K562 (cell line): ENCODE data around the gene TRIOBP. TPM values are rescaled to one million over a fixed set of nuclear protein-coding genes. Genes with fewer than 3 reads are reported as not detected.

Experiments used
- ATF7 ChIP-seq: fragments of 450-650 bp; IDR thresholded peaks from 2 replicates; pipeline ENCODE4 v1.7.1; 2014; ENCODE audit warnings: mild to moderate bottlenecking, moderate library complexity
- BRD9 ChIP-seq: fragments of 450-650 bp; IDR thresholded peaks from 2 replicates; pipeline ENCODE4 v1.6.1; 2018; ENCODE audit warnings: low read depth; ENCODE audit not compliant: partially characterized antibody
- CBX8 ChIP-seq: fragments of 200-600 bp; sonication (generic); IDR thresholded peaks from 2 replicates; pipeline ENCODE4 v1.6.1; 2012; ENCODE audit warnings: borderline replicate concordance, mixed run types, low read depth, mild to moderate bottlenecking, moderate library complexity, mixed read lengths, low read length, control low read depth, inconsistent platforms; ENCODE audit not compliant: poor library complexity, severe bottlenecking; ENCODE audit errors: extremely low read depth
- DNMT1 ChIP-seq: fragments of 450-650 bp; IDR thresholded peaks from 2 replicates; pipeline ENCODE4 v1.6.1; 2016; ENCODE audit warnings: antibody characterized with exemption, mild to moderate bottlenecking
- ESRRB ChIP-seq: fragments of 250-450 bp; sonication (Bioruptor Pico); IDR thresholded peaks from 2 replicates; pipeline ENCODE4 v1.5.0; 2020; ENCODE audit warnings: mild to moderate bottlenecking, moderate library complexity, borderline replicate concordance
- GTF2A2 ChIP-seq: IDR thresholded peaks from 2 replicates; pipeline ENCODE4 v1.6.1; 2016; ENCODE audit warnings: mild to moderate bottlenecking, missing genetic modification characterization, missing compliant biosample characterization
- HDAC8 ChIP-seq: fragments of 450-650 bp; IDR thresholded peaks from 2 replicates; pipeline ENCODE4 v1.6.1; 2016; ENCODE audit warnings: mild to moderate bottlenecking, missing genetic modification characterization, moderate library complexity, missing compliant biosample characterization
- HNRNPUL1 ChIP-seq: fragments of 200-400 bp; formaldehyde crosslinking; IDR thresholded peaks from 2 replicates; pipeline ENCODE4 v1.6.1; 2017; ENCODE audit warnings: low read length
- JUNB ChIP-seq: fragments of 450-650 bp; formaldehyde crosslinking; conservative IDR thresholded peaks from 2 replicates; pipeline ENCODE4 v1.4.0; 2020; ENCODE audit warnings: mild to moderate bottlenecking
- MAZ ChIP-seq, 2 experiments: fragments of 450-650 bp in 1 of 2; sonication (generic) in 1 of 2; formaldehyde crosslinking; IDR thresholded peaks in 1 of 2; conservative IDR thresholded peaks in 1 of 2; 2 replicates each; pipeline versions ENCODE4 v1.4.0 to v1.5.0; 2020; ENCODE audit warnings: mild to moderate bottlenecking in 1 of 2, missing genetic modification reagents in 1 of 2
- MECOM ChIP-seq: fragments of 250-450 bp; sonication (Bioruptor Pico); IDR thresholded peaks from 2 replicates; pipeline ENCODE4 v1.8.0; 2022; ENCODE audit warnings: inconsistent platforms
- MEIS2 ChIP-seq: fragments of 450-650 bp; IDR thresholded peaks from 2 replicates; pipeline ENCODE4 v1.6.1; 2014; ENCODE audit warnings: mild to moderate bottlenecking; ENCODE audit not compliant: partially characterized antibody
- POLR2G ChIP-seq: fragments of 200-400 bp; formaldehyde crosslinking; IDR thresholded peaks from 2 replicates; pipeline ENCODE4 v1.6.1; 2017; ENCODE audit warnings: low read depth, mild to moderate bottlenecking, antibody characterized with exemption, low read length, moderate library complexity
- RAD21 ChIP-seq, 2 experiments: fragments of 250-450 bp in 1 of 2; fragments of 450-650 bp in 1 of 2; sonication (Bioruptor Pico) in 1 of 2; formaldehyde crosslinking in 1 of 2; IDR thresholded peaks in 1 of 2; conservative IDR thresholded peaks in 1 of 2; 2 replicates each; pipeline versions ENCODE4 v1.4.0 to v1.8.0; 2020 to 2022; ENCODE audit warnings: mild to moderate bottlenecking in 2 of 2, moderate library complexity in 1 of 2
- RCOR1 ChIP-seq, 2 experiments: IDR thresholded peaks; 2 replicates each; pipeline ENCODE4 v1.6.1; 2012; ENCODE audit warnings: low read depth in 2 of 2, low read length in 2 of 2, borderline replicate concordance in 1 of 2, improper control_type of control experiment in 1 of 2
- SMARCA4 ChIP-seq: fragments of 450-650 bp; IDR thresholded peaks from 2 replicates; pipeline ENCODE4 v1.6.1; 2016
- SMC3 ChIP-seq: conservative IDR thresholded peaks from 2 replicates; pipeline ENCODE4 v1.6.1; 2011; ENCODE audit warnings: low read depth, low read length, improper control_type of control experiment; ENCODE audit not compliant: insufficient read depth
- TAF9B ChIP-seq: fragments of 450-650 bp; IDR thresholded peaks from 2 replicates; pipeline ENCODE4 v1.6.1; 2018; ENCODE audit warnings: mild to moderate bottlenecking; ENCODE audit not compliant: partially characterized antibody
- XRCC3 ChIP-seq: fragments of 450-650 bp; IDR thresholded peaks from 2 replicates; pipeline ENCODE4 v1.6.1; 2017; ENCODE audit warnings: mild to moderate bottlenecking, moderate library complexity
- ZNF23 ChIP-seq: fragments of 250-450 bp; sonication (Bioruptor Pico); IDR thresholded peaks from 2 replicates; pipeline ENCODE4 v1.4.0; 2020; ENCODE audit warnings: mild to moderate bottlenecking
- ZNF3 ChIP-seq: fragments of 250-450 bp; sonication (Bioruptor Pico); IDR thresholded peaks from 2 replicates; pipeline ENCODE4 v1.5.0; 2021; ENCODE audit warnings: mild to moderate bottlenecking, moderate library complexity
- polyA plus RNA-seq, 8 experiments: library from polyadenylated mRNA; depleted of rRNA in 4 of 8; stranded (reverse) in 5 of 8; unstranded in 3 of 8; fragments of >200 nt; fragmentation: Nextera tagmentation in 2 of 8; fragmentation: Illumina TruSeq in 1 of 8; extraction: Ambion mirVana in 2 of 8; extraction: Trizol in 1 of 8; gene quantifications; 2 replicates each; pipeline versions ENCODE4 v1.2.1 to v1.2.3, GENCODE V29; 2011 to 2014; ENCODE audit warnings: inconsistent platforms in 1 of 8, missing spikeins in 1 of 8
- total RNA-seq, 7 experiments: library from RNA; depleted of rRNA in 6 of 7; stranded (reverse); fragments of >200 nt in 6 of 7; fragmentation: Illumina TruSeq in 2 of 7; extraction: Trizol in 2 of 7; gene quantifications; 2 replicates each; pipeline versions ENCODE4 v1.2.1 to v1.2.3, GENCODE V29; 2011 to 2021; ENCODE audit warnings: low replicate concordance in 1 of 7
- TF ChIP-seq, protein P1 (sequence below), 2 experiments: IDR thresholded peaks; 2 replicates each; pipeline ENCODE4 v1.6.1; 2011; ENCODE audit warnings: borderline replicate concordance in 1 of 2, control low read depth in 1 of 2, low read depth in 1 of 2, low read length in 1 of 2, mild to moderate bottlenecking in 1 of 2, mixed read lengths in 1 of 2, moderate library complexity in 1 of 2; ENCODE audit not compliant: insufficient read depth in 1 of 2, insufficient read length in 1 of 2, poor library complexity in 1 of 2, severe bottlenecking in 1 of 2; ENCODE audit errors: extremely low read depth in 1 of 2
- TF ChIP-seq, protein P2 (sequence below): fragments of 250-450 bp; sonication (Bioruptor Pico); IDR thresholded peaks from 2 replicates; pipeline ENCODE4 v1.4.0; 2020; ENCODE audit warnings: borderline replicate concordance
- TF ChIP-seq, protein P3 (sequence below): sonication (generic); IDR thresholded peaks from 2 replicates; pipeline ENCODE4 v1.6.1; 2016

Gene TRIOBP
- total and polyA plus RNA-seq, 9 of the 15 experiments (the other 6 are each of a cell fraction or from before 2014, with no cell fraction given) = 0.24 to 13.8 (median 5.5) TPM

DNA sequence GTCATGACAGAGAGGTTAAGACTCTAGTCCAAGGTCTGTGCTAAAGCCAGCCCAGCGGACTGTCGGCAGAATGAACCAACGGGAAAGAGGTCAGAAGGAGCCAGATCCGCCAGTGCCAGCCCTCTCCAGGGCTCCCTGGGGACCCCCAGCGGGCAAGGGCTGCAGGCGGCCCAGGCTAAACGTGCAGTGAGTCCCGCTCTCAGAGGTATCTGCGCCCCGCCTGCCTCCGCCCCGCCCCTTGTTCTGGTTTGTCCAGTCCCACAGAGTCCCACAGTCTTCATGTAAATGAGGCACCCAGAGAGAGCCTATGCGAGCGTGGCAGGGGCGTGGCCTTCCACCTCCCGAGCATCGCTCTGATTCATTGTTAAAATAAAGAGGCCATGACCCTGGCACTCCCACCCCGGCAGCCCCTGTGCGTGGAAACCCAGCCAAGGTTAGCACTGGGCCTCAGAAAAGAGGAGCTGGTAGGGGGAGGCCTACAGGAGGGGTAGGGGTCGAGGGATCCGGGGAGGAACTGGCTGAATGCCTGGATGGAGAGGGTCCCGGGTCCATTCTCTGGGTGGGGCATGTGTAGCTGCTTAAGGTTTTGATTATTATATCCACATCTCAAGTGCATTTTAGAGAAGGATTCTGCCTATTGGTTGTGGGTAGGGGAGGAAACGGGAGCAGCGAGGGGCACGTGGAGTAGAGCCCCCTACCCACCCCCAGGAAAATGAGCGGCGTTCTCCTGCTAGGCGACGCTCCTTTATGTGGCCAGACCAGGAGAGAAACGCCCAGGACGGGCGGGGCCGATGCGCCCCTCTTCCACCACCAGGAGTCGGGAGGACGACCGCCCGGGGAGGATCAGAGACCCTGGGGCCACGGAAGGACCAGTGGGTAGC is at the start of gene TRIOBP (continued):
- TF ChIP-seq DNMT1 = no peak
- TF ChIP-seq TAF9B = no peak
- no peak for TF ChIP-seq HDAC8 (tag)
- TF ChIP-seq BRD9 = no peak
- TF ChIP-seq ESRRB (CRISPR knock-in tag) = no peak
- peak; percentile 1; the same call in 1 of the 2 replicates for TF ChIP-seq POLR2G
- no peak for TF ChIP-seq JUNB (CRISPR knock-in tag)
- TF ChIP-seq MECOM (CRISPR knock-in tag) = no peak
- TF ChIP-seq MEIS2 = no peak
- TF ChIP-seq, protein P1, sequence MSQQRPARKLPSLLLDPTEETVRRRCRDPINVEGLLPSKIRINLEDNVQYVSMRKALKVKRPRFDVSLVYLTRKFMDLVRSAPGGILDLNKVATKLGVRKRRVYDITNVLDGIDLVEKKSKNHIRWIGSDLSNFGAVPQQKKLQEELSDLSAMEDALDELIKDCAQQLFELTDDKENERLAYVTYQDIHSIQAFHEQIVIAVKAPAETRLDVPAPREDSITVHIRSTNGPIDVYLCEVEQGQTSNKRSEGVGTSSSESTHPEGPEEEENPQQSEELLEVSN (IDR thresholded peaks at IDR 0.05; ENCODE audit: borderline replicate concordance in 1 of 2, extremely low read depth in 1 of 2, insufficient read depth in 1 of 2, insufficient read length in 1 of 2, low read depth in 1 of 2, low read length in 1 of 2, poor library complexity in 1 of 2, severe bottlenecking in 1 of 2) = peak in 1 of 2 experiments; percentile 58
- TF ChIP-seq, protein P2, sequence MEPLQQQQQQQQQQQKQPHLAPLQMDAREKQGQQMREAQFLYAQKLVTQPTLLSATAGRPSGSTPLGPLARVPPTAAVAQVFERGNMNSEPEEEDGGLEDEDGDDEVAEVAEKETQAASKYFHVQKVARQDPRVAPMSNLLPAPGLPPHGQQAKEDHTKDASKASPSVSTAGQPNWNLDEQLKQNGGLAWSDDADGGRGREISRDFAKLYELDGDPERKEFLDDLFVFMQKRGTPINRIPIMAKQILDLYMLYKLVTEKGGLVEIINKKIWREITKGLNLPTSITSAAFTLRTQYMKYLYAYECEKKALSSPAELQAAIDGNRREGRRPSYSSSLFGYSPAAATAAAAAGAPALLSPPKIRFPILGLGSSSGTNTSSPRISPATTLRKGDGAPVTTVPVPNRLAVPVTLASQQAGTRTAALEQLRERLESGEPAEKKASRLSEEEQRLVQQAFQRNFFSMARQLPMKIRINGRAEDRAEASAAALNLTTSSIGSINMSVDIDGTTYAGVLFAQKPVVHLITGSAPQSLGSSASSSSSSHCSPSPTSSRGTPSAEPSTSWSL (CRISPR knock-in tag) = no peak
- TF ChIP-seq CBX8 = no peak
- no peak for TF ChIP-seq GTF2A2 (tag)
- peak; percentile 29; the same call in 1 of the 2 replicates for TF ChIP-seq SMC3
- TF ChIP-seq RAD21 (CRISPR knock-in tag; conservative IDR thresholded peaks at IDR 0.05 in 1 of 2, IDR thresholded peaks at IDR 0.05 in 1 of 2) = peak in 1 of 2 experiments; percentile 40; a peak in 2 of 4 replicates
- peak in 1 of 2 experiments; percentile 68; a peak in 2 of 4 replicates for TF ChIP-seq RCOR1 (IDR thresholded peaks at IDR 0.05; ENCODE audit: borderline replicate concordance in 1 of 2, low read depth in 2 of 2, low read length in 2 of 2)
- no peak for TF ChIP-seq SMARCA4
- TF ChIP-seq, protein P3, sequence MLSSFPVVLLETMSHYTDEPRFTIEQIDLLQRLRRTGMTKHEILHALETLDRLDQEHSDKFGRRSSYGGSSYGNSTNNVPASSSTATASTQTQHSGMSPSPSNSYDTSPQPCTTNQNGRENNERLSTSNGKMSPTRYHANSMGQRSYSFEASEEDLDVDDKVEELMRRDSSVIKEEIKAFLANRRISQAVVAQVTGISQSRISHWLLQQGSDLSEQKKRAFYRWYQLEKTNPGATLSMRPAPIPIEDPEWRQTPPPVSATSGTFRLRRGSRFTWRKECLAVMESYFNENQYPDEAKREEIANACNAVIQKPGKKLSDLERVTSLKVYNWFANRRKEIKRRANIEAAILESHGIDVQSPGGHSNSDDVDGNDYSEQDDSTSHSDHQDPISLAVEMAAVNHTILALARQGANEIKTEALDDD = no peak
- TF ChIP-seq HNRNPUL1 = no peak
- TF ChIP-seq XRCC3 = no peak
- TF ChIP-seq ZNF3 = no peak
- TF ChIP-seq ATF7 = no peak
- TF ChIP-seq MAZ (CRISPR knock-in tag; conservative IDR thresholded peaks at IDR 0.05 in 1 of 2, IDR thresholded peaks at IDR 0.05 in 1 of 2) = 0 out of 4 replicates have a peak, but pooled peaks of 1 of the 2 experiments have one; percentile 28
- TF ChIP-seq ZNF23 = no peak
